Measurements from ENCODE around the gene PEAK3.
A peak's percentile ranks its signal among the peaks of the same experiment; 100 is the strongest.

PEAK3 gene, protein sequence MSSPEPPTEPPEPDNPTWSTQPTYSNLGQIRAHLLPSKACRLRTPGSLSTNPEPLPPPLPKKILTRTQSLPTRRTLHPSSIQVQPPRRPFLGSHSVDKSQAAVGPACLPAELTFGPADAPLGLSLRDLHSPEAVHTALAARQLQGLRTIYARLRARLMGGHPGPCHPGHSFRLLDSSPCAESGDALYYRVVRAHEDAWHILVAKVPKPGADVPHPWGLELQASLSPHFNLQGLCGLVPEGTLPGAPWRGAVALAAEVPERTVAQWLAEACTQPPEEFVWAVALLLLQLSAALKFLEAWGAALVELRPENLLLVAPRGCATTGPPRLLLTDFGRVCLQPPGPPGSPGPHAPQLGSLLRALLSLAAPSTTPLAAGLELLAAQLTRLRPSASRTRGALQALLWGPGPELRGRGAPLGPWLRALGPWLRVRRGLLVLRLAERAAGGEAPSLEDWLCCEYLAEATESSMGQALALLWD

GRCh38 chr19:2282062-2282861, at the start of gene PEAK3:
PEAK3 (minus strand) TSS chr19:2282175; CDS start chr19:2280931, 1,244 bp downstream.
- no peak for DNase-seq

- no peak for DNase-seq
Measured at GRCh38 chr19:2330632-2331284, 48.8 kb upstream of the PEAK3 start.

- no peak for DNase-seq
Measured at GRCh38 chr19:2330255-2330631, 48.3 kb upstream of the PEAK3 start.

GRCh38 chr19:2329501-2329916, 47.5 kb upstream of the PEAK3 start:
- no peak for DNase-seq

DNA sequence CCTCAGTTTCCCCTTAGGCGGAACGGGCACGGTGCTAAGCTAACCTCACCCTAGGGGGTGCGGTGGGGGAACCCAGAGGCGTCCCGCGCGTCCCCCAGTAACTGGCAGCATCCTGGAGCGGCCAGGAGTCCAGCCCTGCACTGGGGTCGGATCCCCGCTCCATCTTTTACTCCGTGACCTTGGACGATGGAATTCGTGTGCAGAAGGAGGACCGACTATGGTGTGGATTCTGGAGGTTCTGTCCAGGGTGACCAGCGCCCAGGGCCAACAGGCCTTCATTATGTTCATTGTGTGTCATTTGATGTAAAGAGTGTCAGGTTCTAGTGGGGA, 47.1 kb upstream of the PEAK3 start:
- DNase-seq = no peak

DNA sequence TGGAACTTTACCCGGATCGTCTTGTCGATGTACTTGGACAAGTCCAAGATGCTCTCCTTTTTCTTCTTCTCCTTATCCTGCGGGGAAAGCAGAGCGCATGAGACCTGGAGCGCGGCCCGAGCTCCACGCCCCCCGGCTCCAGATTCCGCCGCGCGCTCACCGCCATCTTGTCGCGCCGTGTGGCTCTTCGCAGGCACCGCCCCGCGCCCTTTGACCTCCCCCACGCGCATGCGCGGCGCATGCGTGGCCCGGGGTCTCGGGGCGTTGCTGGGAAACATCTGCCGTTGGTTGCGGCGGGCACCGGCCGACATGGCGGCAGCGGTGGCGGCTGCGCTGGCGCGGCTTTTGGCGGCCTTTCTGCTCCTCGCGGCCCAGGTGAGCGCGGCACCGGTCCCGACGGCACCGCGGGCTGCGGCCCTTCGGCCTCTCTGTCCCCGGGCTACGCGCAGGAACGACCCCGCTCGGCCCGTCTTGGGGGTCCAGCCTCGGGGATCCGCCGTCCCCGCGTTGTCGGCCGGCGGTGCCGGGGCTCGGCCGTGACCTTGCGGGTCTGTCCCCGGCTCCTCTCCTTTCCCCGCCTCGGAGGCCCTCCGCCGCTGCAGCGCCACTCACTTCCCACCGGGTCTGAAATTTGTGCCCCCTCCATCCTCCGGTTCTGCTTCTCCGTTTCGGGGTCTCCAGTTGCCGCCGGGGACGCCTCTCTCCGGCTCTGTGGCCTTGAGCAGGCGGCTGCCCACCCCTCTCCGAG, 46.6 kb upstream of the PEAK3 start, which contains the start of the genes LSM7 and SPPL2B:
LSM7 (minus strand) TSS at position 186 of the 748 bp plus-strand sequence; CDS start at position 166, 20 bp downstream.
SPPL2B (plus strand) TSS at position 284 of the 748 bp plus-strand sequence; CDS start at position 310, 26 bp downstream.
- DNase-seq = peak; percentile 81 to 93

- no peak for DNase-seq
Measured at GRCh38 chr19:2327773-2328400, 45.9 kb upstream of the PEAK3 start.

GRCh38 chr19:2326699-2327360, 44.9 kb upstream of the PEAK3 start:
- no peak for DNase-seq

DNA sequence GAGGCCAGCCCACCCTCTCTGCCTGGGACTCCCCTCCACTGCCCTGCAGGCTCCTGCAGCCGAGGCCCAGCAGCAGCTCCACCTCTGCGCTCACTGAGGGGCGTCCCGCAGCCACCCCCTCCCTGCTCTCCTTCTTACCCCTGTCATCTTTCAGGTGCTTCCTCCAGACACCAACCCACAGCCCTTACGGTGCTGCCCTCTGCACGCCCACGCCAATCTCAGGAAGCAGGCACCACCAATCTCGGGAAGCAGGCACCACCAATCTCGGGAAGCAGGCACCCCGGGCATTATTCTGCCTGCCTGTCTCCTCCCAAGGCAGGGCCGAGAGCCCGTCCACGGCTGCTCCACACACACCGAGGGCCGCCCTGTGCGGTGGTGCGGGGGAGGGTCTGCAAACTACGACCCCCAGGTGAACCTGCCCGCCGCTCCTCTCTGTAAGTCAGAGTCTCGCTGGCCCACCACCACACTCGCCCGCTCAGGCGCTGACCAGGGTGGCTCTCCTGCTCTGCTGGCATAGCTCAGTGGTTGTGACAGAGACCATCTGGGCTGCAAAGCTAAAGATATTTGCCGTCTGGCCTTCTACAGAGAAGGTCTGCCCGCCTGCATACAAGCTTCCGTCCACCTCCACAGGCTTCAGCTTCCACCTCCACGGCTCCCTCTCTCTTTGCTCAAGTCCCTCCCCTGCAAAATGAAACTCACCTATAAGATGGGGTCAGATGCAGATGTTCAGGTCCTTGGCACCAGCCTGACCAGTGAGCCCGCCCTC, 43.5 kb upstream of the PEAK3 start:
- no peak for DNase-seq

- DNase-seq = peak in 1 of 2 experiments; percentile 56
Measured at GRCh38 chr19:2324220-2324948, 42.4 kb upstream of the PEAK3 start.

DNA sequence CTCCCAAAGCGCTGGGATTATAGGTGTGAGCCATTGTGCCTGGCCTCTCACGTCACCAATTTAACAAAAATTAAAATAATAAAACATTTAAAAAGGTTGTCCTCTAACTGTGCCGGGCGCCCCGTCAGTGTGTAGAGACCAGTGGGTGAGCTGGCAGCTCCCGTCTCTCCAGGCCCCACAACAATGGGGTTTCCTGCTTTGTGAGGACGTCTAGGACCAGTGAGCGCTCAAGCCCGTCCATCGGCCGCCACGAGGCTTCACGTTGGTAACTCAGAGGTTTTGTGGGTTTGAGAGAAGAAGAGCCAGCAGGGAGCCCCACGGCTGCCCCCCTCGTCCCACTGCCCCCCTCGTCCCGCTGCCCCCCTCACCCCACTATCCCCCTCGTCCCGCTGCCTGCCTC, 41.7 kb upstream of the PEAK3 start:
- no peak for DNase-seq

- no peak for DNase-seq
Measured at GRCh38 chr19:2321565-2322283, 39.7 kb upstream of the PEAK3 start.

GRCh38 chr19:2320939-2321338, 39.0 kb upstream of the PEAK3 start:
- no peak for DNase-seq

DNA sequence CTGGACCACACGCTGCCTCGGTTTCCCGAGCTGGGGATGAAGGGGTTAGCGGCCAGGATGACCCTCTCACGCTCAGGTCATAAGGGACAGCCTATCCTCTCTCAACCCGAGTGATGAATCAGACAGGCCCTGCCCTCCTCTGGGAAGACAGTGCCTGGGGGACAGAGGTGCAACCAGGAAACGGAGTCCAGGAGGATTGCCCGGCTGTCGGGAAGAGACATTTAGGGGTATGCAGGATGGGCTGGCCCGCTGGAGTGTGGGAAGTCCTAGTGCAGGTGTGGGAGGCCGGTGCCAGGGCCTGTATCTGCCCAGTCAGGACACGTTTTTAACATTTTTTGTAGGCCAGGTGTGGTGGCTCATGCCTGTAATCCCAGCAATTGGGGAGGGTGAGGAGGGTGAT, 38.1 kb upstream of the PEAK3 start:
- no peak for DNase-seq

DNA sequence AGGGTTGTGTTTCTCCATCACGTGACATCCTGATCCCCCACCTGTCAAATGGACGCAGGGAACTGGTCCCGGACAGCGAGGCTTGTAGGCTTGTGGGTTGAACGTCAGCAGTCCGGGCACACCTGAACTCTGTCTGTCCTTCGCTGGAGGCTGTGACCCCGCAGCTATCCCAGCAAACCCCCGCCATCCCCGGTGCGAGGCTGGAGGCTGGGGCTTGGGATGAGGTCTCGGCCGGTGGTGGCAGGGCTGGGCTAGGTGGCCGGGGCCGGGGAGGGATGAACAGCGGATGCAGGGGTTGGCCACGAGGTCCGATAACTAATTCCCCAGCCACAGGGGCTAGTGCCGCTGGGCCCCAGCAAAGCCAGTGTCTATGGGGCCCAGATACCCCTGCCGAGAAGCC, 37.6 kb upstream of the PEAK3 start:
- DNase-seq = no peak

- DNase-seq = no peak
Measured at GRCh38 chr19:2318923-2319322, 36.9 kb upstream of the PEAK3 start.

DNA sequence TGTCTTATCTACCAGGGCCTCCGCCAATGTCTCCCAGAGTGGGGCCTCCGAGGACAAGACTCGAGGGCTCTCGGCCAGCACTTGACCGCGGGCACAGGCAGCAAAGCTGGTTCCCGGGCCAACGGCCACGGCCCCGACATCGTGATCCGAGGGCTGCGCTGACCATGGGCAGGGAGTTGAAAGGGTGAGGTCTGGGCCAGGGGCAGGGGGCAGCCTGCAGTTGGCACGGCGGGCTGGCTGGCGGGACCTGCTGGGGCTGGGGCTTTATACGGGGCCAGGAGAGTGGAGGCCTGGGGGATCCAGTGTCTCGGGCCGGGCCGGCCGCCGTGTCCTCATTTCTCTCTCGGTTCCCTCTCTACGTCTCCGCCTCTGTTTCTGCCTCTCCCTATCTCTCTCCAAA, 35.8 kb upstream of the PEAK3 start:
- DNase-seq = no peak

- DNase-seq = no peak
Measured at GRCh38 chr19:2317300-2317699, 35.3 kb upstream of the PEAK3 start.

GRCh38 chr19:2315818-2316353, 33.9 kb upstream of the PEAK3 start:
- DNase-seq = peak; percentile 48 to 67

Measured in NCI-H524 (cell line).